HepG2 (cell line): ENCODE data around the gene IL6ST. TPM values are rescaled to one million over a fixed set of nuclear protein-coding genes. Genes with fewer than 3 reads are reported as not detected.

Experiments used
- ATAC-seq: fragments of 200-7000 bp; cut with Tn5 transposase; 3 replicates; pipeline ENCODE4 v1.9.1; 2020; ENCODE audit warnings: mild to moderate bottlenecking, moderate library complexity
- BruUV-seq: library from RNA; stranded (reverse); fragments of 400-500 nt; replicated peaks from 2 replicates; lab custom pipeline; 2021; lab: Mats Ljungman, UMichigan
- CTCF ChIA-PET: fragments of 300-600 bp; formaldehyde crosslinking; extraction: SDS; loops from one replicate; lab custom pipeline; 2021; ENCODE audit warnings: low total read pairs, inconsistent platforms, low intra/inter-chr PET ratio; lab: Yijun Ruan, JAX
- POLR2A ChIA-PET: fragments of 350-600 bp; sonication (Branson Sonifier 250); formaldehyde crosslinking; loops from one replicate; lab custom pipeline; 2020; ENCODE audit warnings: antibody characterized with exemption, inconsistent platforms; lab: Yijun Ruan, JAX
- DNase-seq: peaks from one replicate; pipeline ENCODE4 v3.0.0-alpha.2; 2015; ENCODE audit warnings: low spot score
- FAIRE-seq: peaks from 3 replicates; lab custom pipeline; 2011; peaks lifted over from hg19 to GRCh38; lab: Jason Lieb, UNC
- H2AFZ ChIP-seq: one replicate; pipeline ENCODE4 v1.6.1; 2011; ENCODE audit warnings: low read length, inconsistent platforms
- H3K27ac ChIP-seq: fragments of 300-600 bp; 3 replicates; pipeline ENCODE4 v1.8.0; 2011; ENCODE audit warnings: mixed run types, mild to moderate bottlenecking, mixed read lengths, low read length, inconsistent platforms; ENCODE audit not compliant: insufficient read depth; ENCODE audit errors: extremely low read length
- H3K27me3 ChIP-seq, 2 experiments: fragments of 200-600 bp in 1 of 2; 2 replicates in 1 of 2; 3 replicates in 1 of 2; pipeline versions ENCODE4 v1.6.0 to v1.8.0; 2011; ENCODE audit warnings: low read length in 2 of 2, mild to moderate bottlenecking in 2 of 2, moderate library complexity in 2 of 2, inconsistent platforms in 1 of 2; ENCODE audit not compliant: insufficient read depth in 2 of 2, control insufficient read depth in 1 of 2
- H3K36me3 ChIP-seq, 2 experiments: fragments of 200-600 bp in 1 of 2; replicated peaks in 1 of 2; 2 replicates in 1 of 2; 3 replicates in 1 of 2; pipeline versions ENCODE4 v1.5.1 to v1.8.0; 2011; ENCODE audit warnings: low read length in 2 of 2, inconsistent platforms in 1 of 2; ENCODE audit not compliant: insufficient read depth in 2 of 2, control insufficient read depth in 1 of 2
- H3K4me1 ChIP-seq: 2 replicates; pipeline ENCODE4 v1.5.1; 2012; ENCODE audit warnings: low read length, inconsistent platforms; ENCODE audit not compliant: insufficient read depth
- H3K4me2 ChIP-seq: 2 replicates; pipeline ENCODE4 v1.6.0; 2011; ENCODE audit warnings: low read depth, low read length, inconsistent platforms
- H3K4me3 ChIP-seq, 3 experiments: fragments of 200-600 bp in 1 of 3; sonication (generic), shearing (Covaris generic) in 1 of 3; replicated peaks in 1 of 3; 2 replicates each; pipeline ENCODE4 v1.5.1; 2011 to 2016; ENCODE audit warnings: low read length in 3 of 3, inconsistent platforms in 2 of 3, low read depth in 2 of 3, mild to moderate bottlenecking in 2 of 3, control low read depth in 1 of 3, mixed read lengths in 1 of 3; ENCODE audit not compliant: insufficient read depth in 1 of 3
- H3K79me2 ChIP-seq: one replicate; pipeline ENCODE4 v1.6.1; 2011; ENCODE audit warnings: low read length, inconsistent platforms; ENCODE audit not compliant: insufficient read depth
- H3K9ac ChIP-seq: 2 replicates; pipeline ENCODE4 v1.6.0; 2011; ENCODE audit warnings: mild to moderate bottlenecking, low read depth, low read length, inconsistent platforms; ENCODE audit not compliant: insufficient read depth
- H3K9me3 ChIP-seq: 2 replicates; pipeline ENCODE4 v1.5.1; 2012; ENCODE audit warnings: mild to moderate bottlenecking, low read length
- H4K20me1 ChIP-seq: 2 replicates; pipeline ENCODE4 v1.6.0; 2011; ENCODE audit warnings: inconsistent platforms, mild to moderate bottlenecking, low read length, moderate library complexity; ENCODE audit not compliant: insufficient read depth
- CBX2 ChIP-seq, 2 experiments: fragments of 200-600 bp in 1 of 2; sonication (generic); formaldehyde crosslinking in 1 of 2; IDR thresholded peaks; 2 replicates each; pipeline versions ENCODE4 v1.7.0 to v1.8.1; 2018 to 2022; ENCODE audit warnings: low read depth in 2 of 2, low read length in 1 of 2, mild to moderate bottlenecking in 1 of 2, missing genetic modification reagents in 1 of 2
- CREM ChIP-seq, 2 experiments: sonication (generic) in 1 of 2; formaldehyde crosslinking in 1 of 2; IDR thresholded peaks; 2 replicates each; pipeline versions ENCODE4 v1.4.0 to v1.6.1; 2016 to 2020; ENCODE audit warnings: antibody characterized with exemption in 1 of 2, mild to moderate bottlenecking in 1 of 2, missing genetic modification reagents in 1 of 2
- HNRNPH1 ChIP-seq: fragments of 200-400 bp; formaldehyde crosslinking; optimal IDR thresholded peaks from 2 replicates; pipeline ENCODE3; 2017; ENCODE audit warnings: mild to moderate bottlenecking, low read depth, low read length
- HOXA7 ChIP-seq: sonication (generic); formaldehyde crosslinking; IDR thresholded peaks from 2 replicates; pipeline ENCODE4 v1.8.1; 2022; ENCODE audit warnings: mild to moderate bottlenecking, missing genetic modification reagents, moderate library complexity
- MED13 ChIP-seq: sonication (generic); formaldehyde crosslinking; IDR thresholded peaks from 2 replicates; pipeline ENCODE4 v1.5.0; 2020; ENCODE audit warnings: missing genetic modification reagents
- MEIS2 ChIP-seq: sonication (generic); formaldehyde crosslinking; IDR thresholded peaks from 2 replicates; pipeline ENCODE4 v1.9.0; 2021; ENCODE audit warnings: mild to moderate bottlenecking, missing genetic modification reagents
- NFKB2 ChIP-seq: sonication (generic); formaldehyde crosslinking; IDR thresholded peaks from 2 replicates; pipeline ENCODE4 v1.4.0; 2020; ENCODE audit warnings: missing genetic modification reagents, borderline replicate concordance
- NR0B2 ChIP-seq: sonication (generic); formaldehyde crosslinking; IDR thresholded peaks from 2 replicates; pipeline ENCODE4 v1.4.0; 2020; ENCODE audit warnings: mild to moderate bottlenecking, missing genetic modification reagents
- PHB2 ChIP-seq: fragments of 450-650 bp; IDR thresholded peaks from 2 replicates; pipeline ENCODE4 v1.6.1; 2018; ENCODE audit not compliant: partially characterized antibody
- RAD21 ChIP-seq: fragments of 450-650 bp; formaldehyde crosslinking; IDR thresholded peaks from 2 replicates; pipeline ENCODE4 v1.5.0; 2020; ENCODE audit warnings: mild to moderate bottlenecking
- SIX1 ChIP-seq: sonication (generic); formaldehyde crosslinking; IDR thresholded peaks from 2 replicates; pipeline ENCODE4 v1.4.0; 2020; ENCODE audit warnings: missing genetic modification reagents, borderline replicate concordance
- SIX4 ChIP-seq: sonication (generic); formaldehyde crosslinking; IDR thresholded peaks from 2 replicates; pipeline ENCODE4 v1.4.0; 2020; ENCODE audit warnings: missing genetic modification reagents
- TAF1 ChIP-seq: sonication (generic); formaldehyde crosslinking; IDR thresholded peaks from 2 replicates; pipeline ENCODE4 v1.4.0; 2020; ENCODE audit warnings: missing genetic modification reagents
- ZIK1 ChIP-seq: sonication (generic); formaldehyde crosslinking; IDR thresholded peaks from 2 replicates; pipeline ENCODE4 v1.5.0; 2020; ENCODE audit warnings: mild to moderate bottlenecking, low read depth, missing genetic modification reagents, borderline replicate concordance
- ZMYM2 ChIP-seq: sonication (generic); formaldehyde crosslinking; IDR thresholded peaks from 2 replicates; pipeline ENCODE4 v1.8.0; 2022; ENCODE audit warnings: mild to moderate bottlenecking, missing genetic modification reagents
- ZNF124 ChIP-seq: sonication (generic); formaldehyde crosslinking; IDR thresholded peaks from 2 replicates; pipeline ENCODE4 v1.4.0; 2020; ENCODE audit warnings: missing genetic modification reagents
- ZNF30 ChIP-seq: sonication (generic); formaldehyde crosslinking; IDR thresholded peaks from 2 replicates; pipeline ENCODE4 v1.5.0; 2020; ENCODE audit warnings: mild to moderate bottlenecking, missing genetic modification reagents
- ZNF33A ChIP-seq: sonication (generic); formaldehyde crosslinking; IDR thresholded peaks from 2 replicates; pipeline ENCODE4 v1.5.1; 2020; ENCODE audit warnings: missing genetic modification reagents, mild to moderate bottlenecking, moderate library complexity, borderline replicate concordance
- ZNF34 ChIP-seq: sonication (generic); formaldehyde crosslinking; IDR thresholded peaks from 2 replicates; pipeline ENCODE4 v1.4.0; 2020; ENCODE audit warnings: mild to moderate bottlenecking, missing genetic modification reagents, borderline replicate concordance
- ZNF670 ChIP-seq: sonication (generic); formaldehyde crosslinking; IDR thresholded peaks from 2 replicates; pipeline ENCODE4 v1.8.0; 2022; ENCODE audit warnings: mild to moderate bottlenecking, missing genetic modification reagents, borderline replicate concordance
- ZNF672 ChIP-seq: sonication (generic); formaldehyde crosslinking; IDR thresholded peaks from 2 replicates; pipeline ENCODE4 v1.8.1; 2022; ENCODE audit warnings: missing genetic modification reagents
- ZNF749 ChIP-seq: sonication (generic); formaldehyde crosslinking; IDR thresholded peaks from 2 replicates; pipeline ENCODE4 v1.8.0; 2022; ENCODE audit warnings: mild to moderate bottlenecking, missing genetic modification reagents, moderate library complexity, borderline replicate concordance
- ZSCAN29 ChIP-seq: sonication (generic); formaldehyde crosslinking; conservative IDR thresholded peaks from 2 replicates; pipeline ENCODE4 v1.4.0; 2020; ENCODE audit warnings: mild to moderate bottlenecking, missing genetic modification reagents
- WGBS: methylation state at CpG from one replicate; pipeline ENCODE4 v1.1.6; 2017; ENCODE audit warnings: low lambda C conversion rate; 5-methylcytosine and 5-hydroxymethylcytosine counted together
- in situ Hi-C: cut with HindIII; loops from 2 replicates; pipeline ENCODE4 v1.10.0; 2017; ENCODE audit warnings: low pct_unique_long_range_greater_than_20kb; ENCODE audit not compliant: extremely low pct_ligation_motif_present
- intact Hi-C: fragments of 100-400 bp; cut with micrococcal nuclease; formaldehyde crosslinking; loops from one replicate; pipeline ENCODE4 v1.10.0; 2022; ENCODE audit not compliant: unreplicated experiment
- polyA plus RNA-seq, 8 experiments: library from polyadenylated mRNA; depleted of rRNA in 3 of 8; stranded (reverse) in 7 of 8; unstranded in 1 of 8; fragments of >200 nt; fragmentation: Illumina TruSeq in 4 of 8; extraction: Trizol in 4 of 8; gene quantifications; 2 replicates each; pipeline versions ENCODE4 v1.2.1 to v1.2.3, GENCODE V29; 2011 to 2016; ENCODE audit warnings: low read depth in 4 of 8, missing spikeins in 1 of 8, mixed read lengths in 1 of 8; ENCODE audit not compliant: insufficient read depth in 1 of 8
- total RNA-seq, 5 experiments: library from RNA; depleted of rRNA; stranded (reverse); fragments of >200 nt; fragmentation: Illumina TruSeq; extraction: Trizol; gene quantifications; 2 replicates each; pipeline ENCODE4 v1.2.3, GENCODE V29; 2016; ENCODE audit warnings: low read depth in 1 of 5
- TF ChIP-seq, protein P1 (sequence below): sonication (generic); formaldehyde crosslinking; IDR thresholded peaks from 2 replicates; pipeline ENCODE4 v1.4.0; 2020; ENCODE audit warnings: missing genetic modification reagents, mild to moderate bottlenecking, borderline replicate concordance
- TF ChIP-seq, protein P2 (sequence below): sonication (generic); formaldehyde crosslinking; IDR thresholded peaks from 2 replicates; pipeline ENCODE4 v1.5.0; 2020; ENCODE audit warnings: missing genetic modification reagents

IL6ST gene
- total and polyA plus RNA-seq, 2 of the 13 experiments (the other 11 are each of a cell fraction or from before 2014, with no cell fraction given): 66.6 to 166 TPM

DNA sequence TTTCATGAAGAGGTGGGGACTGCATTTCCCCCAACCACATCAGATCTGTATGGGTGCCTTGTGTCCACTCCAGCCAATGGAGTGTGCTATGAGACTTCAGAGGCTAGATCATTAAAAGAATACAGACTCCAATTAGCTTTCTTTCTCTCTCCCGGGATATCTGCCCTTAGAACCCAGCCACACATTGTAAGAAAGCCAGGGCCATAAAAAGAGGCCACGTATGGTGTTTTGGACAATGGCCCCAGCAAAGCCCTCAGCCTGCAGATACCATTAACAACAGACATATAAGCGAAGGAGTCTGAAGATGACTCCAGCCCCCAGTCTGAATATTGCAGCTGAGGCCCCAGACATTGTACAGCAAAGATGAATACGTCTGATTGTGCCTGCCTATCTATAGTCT is 21.5 kb downstream of the IL6ST start:
- FAIRE-seq: no peak
- in situ Hi-C loops: no loop called here

DNA sequence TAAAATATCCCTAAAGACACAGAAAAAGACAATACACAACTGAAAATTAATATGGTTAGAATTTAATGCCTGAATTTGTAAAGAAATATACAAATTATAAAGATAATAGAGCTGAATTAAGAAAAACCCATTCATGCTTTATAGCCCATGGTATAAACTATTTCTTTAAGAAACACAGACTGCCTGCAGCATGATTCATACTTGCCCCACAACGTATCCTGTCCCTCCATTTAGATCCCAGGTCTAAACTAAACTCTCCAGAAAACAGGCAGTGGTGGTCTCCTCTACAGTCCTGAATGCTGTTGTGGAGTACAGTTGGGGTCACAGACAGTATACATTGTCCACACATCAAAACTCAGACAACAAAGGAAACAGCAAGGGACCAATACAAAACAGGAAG is 24.8 kb downstream of the IL6ST start:
- in situ Hi-C loops (no loop called here), intact Hi-C loops (no loop called here)
- Histone ChIP-seq H3K79me2 (peaks cover 33% of the 10 kb centered on the region), H4K20me1 (no peaks in the 10 kb centered on the region), H3K4me3 (no peak overlapping the region), H3K27ac (no peak overlapping the region), H3K9me3 (no peaks in the 10 kb centered on the region), H3K36me3 (peaks cover 10 to 63% of the 10 kb centered on the region in 2 experiments), H2AFZ (no peak overlapping the region), H3K4me2 (no peak overlapping the region), H3K27me3 (no peaks in the 10 kb centered on the region), H3K4me1 (no peaks in the 10 kb centered on the region), H3K9ac (no peak overlapping the region)
- no TSS peak for BruUV-seq
- DNase-seq: no peak
- ChIA-PET CTCF (no interaction called here), POLR2A (interaction anchor here (0.7 kb wide), 1 partner anchor 56 kb away, joined by 4 read pairs; no protein-coding TSS in a partner anchor)
- ATAC-seq: no peak
- no peak for FAIRE-seq
- WGBS: 95% methylated on average over 1 of the region's 1 CpG
- TF ChIP-seq ZNF34 (CRISPR knock-in tag) (no peak), ZMYM2 (no peak), NR0B2 (CRISPR knock-in tag) (no peak), ZNF33A (no peak), NFKB2 (CRISPR knock-in tag) (no peak), RAD21 (CRISPR knock-in tag) (no peak), CBX2 (IDR thresholded peaks at IDR 0.05; ENCODE audit: low read depth, low read length) (no peak), CBX2 (CRISPR knock-in tag; IDR thresholded peaks at IDR 0.05; ENCODE audit: low read depth) (no peak), ZNF670 (CRISPR knock-in tag) (no peak), PHB2 (no peak), ZNF30 (CRISPR knock-in tag) (no peak)
- TF ChIP-seq, protein P1, sequence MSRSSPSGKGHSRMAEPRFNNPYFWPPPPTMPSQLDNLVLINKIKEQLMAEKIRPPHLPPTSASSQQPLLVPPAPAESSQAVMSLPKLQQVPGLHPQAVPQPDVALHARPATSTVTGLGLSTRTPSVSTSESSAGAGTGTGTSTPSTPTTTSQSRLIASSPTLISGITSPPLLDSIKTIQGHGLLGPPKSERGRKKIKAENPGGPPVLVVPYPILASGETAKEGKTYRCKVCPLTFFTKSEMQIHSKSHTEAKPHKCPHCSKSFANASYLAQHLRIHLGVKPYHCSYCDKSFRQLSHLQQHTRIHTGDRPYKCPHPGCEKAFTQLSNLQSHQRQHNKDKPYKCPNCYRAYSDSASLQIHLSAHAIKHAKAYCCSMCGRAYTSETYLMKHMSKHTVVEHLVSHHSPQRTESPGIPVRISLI (CRISPR knock-in tag): no peak

More for the DNA sequence above, 21.5 kb downstream of the IL6ST start:
- ChIA-PET CTCF (no interaction called here), POLR2A (no interaction called here)
- no peak for DNase-seq
- 99% methylated on average over 4 of the region's 4 CpGs for WGBS
- H3K4me2 ChIP-seq: no peak overlapping the region
- H3K9me3 ChIP-seq: no peaks in the 10 kb centered on the region
- peaks cover 4% of the 10 kb centered on the region; the same call in 1 of the 2 replicates for H3K4me1 ChIP-seq
- BruUV-seq: no TSS peak
- no peak for ATAC-seq
- H2AFZ ChIP-seq: no peak overlapping the region
- no peak for TF ChIP-seq SIX4 (CRISPR knock-in tag)
- no peak for TF ChIP-seq MEIS2 (CRISPR knock-in tag)
- TF ChIP-seq ZSCAN29 (CRISPR knock-in tag): no peak
- TF ChIP-seq, protein P2, sequence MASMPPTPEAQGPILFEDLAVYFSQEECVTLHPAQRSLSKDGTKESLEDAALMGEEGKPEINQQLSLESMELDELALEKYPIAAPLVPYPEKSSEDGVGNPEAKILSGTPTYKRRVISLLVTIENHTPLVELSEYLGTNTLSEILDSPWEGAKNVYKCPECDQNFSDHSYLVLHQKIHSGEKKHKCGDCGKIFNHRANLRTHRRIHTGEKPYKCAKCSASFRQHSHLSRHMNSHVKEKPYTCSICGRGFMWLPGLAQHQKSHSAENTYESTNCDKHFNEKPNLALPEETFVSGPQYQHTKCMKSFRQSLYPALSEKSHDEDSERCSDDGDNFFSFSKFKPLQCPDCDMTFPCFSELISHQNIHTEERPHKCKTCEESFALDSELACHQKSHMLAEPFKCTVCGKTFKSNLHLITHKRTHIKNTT: no peak
- no peak for TF ChIP-seq HOXA7 (CRISPR knock-in tag)
- TF ChIP-seq ZIK1: no peak
- TF ChIP-seq MED13 (CRISPR knock-in tag): no peak
- TF ChIP-seq HNRNPH1: no peak
- no peak for TF ChIP-seq TAF1 (CRISPR knock-in tag)
- TF ChIP-seq ZNF749 (CRISPR knock-in tag): no peak
- no peak for TF ChIP-seq ZNF124 (CRISPR knock-in tag)
- TF ChIP-seq ZNF672 (CRISPR knock-in tag): no peak
- no peak for TF ChIP-seq CREM (IDR thresholded peaks at IDR 0.05)
- no peak for TF ChIP-seq CREM (CRISPR knock-in tag; IDR thresholded peaks at IDR 0.05)
- TF ChIP-seq SIX1 (CRISPR knock-in tag): no peak
- peaks cover 65% of the 10 kb centered on the region for H3K79me2 ChIP-seq
- no peak overlapping the region for H3K9ac ChIP-seq
- intact Hi-C loops: no loop called here
- no peak overlapping the region for H3K4me3 ChIP-seq
- H3K27me3 ChIP-seq: no peaks in the 10 kb centered on the region
- peaks cover 20 to 71% of the 10 kb centered on the region in 2 experiments for H3K36me3 ChIP-seq
- peaks cover 12% of the 10 kb centered on the region; the same call in 1 of the 2 replicates for H4K20me1 ChIP-seq
- H3K27ac ChIP-seq: no peak overlapping the region
